Keratinocyte (primary cell): ENCODE data around the gene ZMYM2. TPM values are rescaled to one million over a fixed set of nuclear protein-coding genes. Genes with fewer than 3 reads are reported as not detected.

Experiments
- DNase-seq: peaks from one replicate; pipeline ENCODE4 v3.0.0-alpha.2; 2011; ENCODE audit warnings: low read depth, missing footprints, low spot score
- FAIRE-seq: peaks from 2 replicates; lab custom pipeline; 2011; peaks lifted over from hg19 to GRCh38; lab: Jason Lieb, UNC
- H2AFZ ChIP-seq: 2 replicates; pipeline ENCODE4 v1.6.0; 2012; ENCODE audit warnings: low read length, control low read depth, inconsistent platforms; ENCODE audit not compliant: control insufficient read depth
- H3K27ac ChIP-seq: 2 replicates; pipeline ENCODE4 v1.5.1; 2011; ENCODE audit warnings: low read length; ENCODE audit not compliant: control insufficient read depth, insufficient read depth
- H3K27me3 ChIP-seq: 3 replicates; pipeline ENCODE4 v1.6.0; 2011; ENCODE audit warnings: low read length; ENCODE audit not compliant: control insufficient read depth, insufficient read depth; ENCODE audit errors: extremely low read depth
- H3K36me3 ChIP-seq, 2 experiments: 2 replicates in 1 of 2; 3 replicates in 1 of 2; pipeline ENCODE4 v1.5.1; 2011; ENCODE audit warnings: low read length in 2 of 2, mild to moderate bottlenecking in 1 of 2; ENCODE audit not compliant: control insufficient read depth in 2 of 2, insufficient read depth in 2 of 2; ENCODE audit errors: extremely low read depth in 1 of 2
- H3K4me1 ChIP-seq: 3 replicates; pipeline ENCODE4 v1.5.1; 2011; ENCODE audit warnings: low read length; ENCODE audit not compliant: control insufficient read depth, insufficient read depth; ENCODE audit errors: extremely low read depth
- H3K4me2 ChIP-seq: 3 replicates; pipeline ENCODE4 v1.6.0; 2011; ENCODE audit warnings: low read depth, low read length; ENCODE audit not compliant: control insufficient read depth, insufficient read depth; ENCODE audit errors: extremely low read depth
- H3K4me3 ChIP-seq, 3 experiments: fragments of 200-600 bp in 1 of 3; sonication (generic) in 1 of 3; 2 replicates in 2 of 3; 3 replicates in 1 of 3; pipeline ENCODE4 v1.5.1; 2011 to 2016; ENCODE audit warnings: low read length in 3 of 3, mild to moderate bottlenecking in 3 of 3, control low read depth in 2 of 3, inconsistent platforms in 1 of 3, low read depth in 1 of 3, mixed read lengths in 1 of 3, mixed run types in 1 of 3, moderate library complexity in 1 of 3; ENCODE audit not compliant: control insufficient read depth in 2 of 3, insufficient read depth in 2 of 3; ENCODE audit errors: extremely low read depth in 1 of 3
- H3K79me2 ChIP-seq: 2 replicates; pipeline ENCODE4 v1.6.0; 2012; ENCODE audit warnings: low read length; ENCODE audit not compliant: control insufficient read depth, insufficient read depth
- H3K9ac ChIP-seq: 3 replicates; pipeline ENCODE4 v1.6.0; 2011; ENCODE audit warnings: low read length; ENCODE audit not compliant: control insufficient read depth, insufficient read depth; ENCODE audit errors: extremely low read depth
- H3K9me1 ChIP-seq: 3 replicates; pipeline ENCODE4 v1.6.0; 2011; ENCODE audit warnings: low read length; ENCODE audit not compliant: control insufficient read depth, insufficient read depth; ENCODE audit errors: extremely low read depth
- H3K9me3 ChIP-seq: 2 replicates; pipeline ENCODE4 v1.5.1; 2012; ENCODE audit warnings: low read depth, low read length; ENCODE audit not compliant: control insufficient read depth
- H4K20me1 ChIP-seq: 3 replicates; pipeline ENCODE4 v1.6.0; 2011; ENCODE audit warnings: low read length; ENCODE audit not compliant: control insufficient read depth, insufficient read depth; ENCODE audit errors: extremely low read depth
- EZH2 ChIP-seq: IDR thresholded peaks from one replicate; pipeline ENCODE4 v1.6.1; 2012; ENCODE audit warnings: inconsistent platforms, mild to moderate bottlenecking, low read length, moderate library complexity
- dilution Hi-C: fragments of 300-500 bp; cut with MboI; formaldehyde crosslinking; loops from one replicate; pipeline ENCODE4 v1.7.0; 2020; ENCODE audit warnings: low sequenced_read_pairs; ENCODE audit not compliant: extremely low pct_ligation_motif_present
- polyA plus RNA-seq, 5 experiments: library from polyadenylated mRNA; depleted of rRNA in 3 of 5; stranded (reverse) in 3 of 5; stranded (forward) in 1 of 5; unstranded in 1 of 5; fragments of >200 nt; gene quantifications; 1 replicate in 1 of 5; 2 replicates in 3 of 5; 3 replicates in 1 of 5; pipeline versions ENCODE4 v1.2.1 to v1.2.3, GENCODE V29; 2011 to 2012; ENCODE audit warnings: missing spikeins in 2 of 5, low read depth in 1 of 5, low replicate concordance in 1 of 5
- TF ChIP-seq, protein P1 (sequence below), 3 experiments: IDR thresholded peaks in 1 of 3; conservative IDR thresholded peaks in 1 of 3; optimal IDR thresholded peaks in 1 of 3; 2 replicates in 2 of 3; 3 replicates in 1 of 3; pipeline versions ENCODE3 to v1.5.1; 2011; ENCODE audit warnings: low read length in 3 of 3, mild to moderate bottlenecking in 3 of 3, moderate library complexity in 2 of 3, control low read depth in 1 of 3, inconsistent platforms in 1 of 3; ENCODE audit not compliant: insufficient read depth in 2 of 3; ENCODE audit errors: extremely low read depth in 1 of 3

The ZMYM2 gene
- polyA plus RNA-seq, 1 donor (not counting 4 experiments of a cell fraction or from before 2014, with no cell fraction given), result 51.3 TPM

DNA sequence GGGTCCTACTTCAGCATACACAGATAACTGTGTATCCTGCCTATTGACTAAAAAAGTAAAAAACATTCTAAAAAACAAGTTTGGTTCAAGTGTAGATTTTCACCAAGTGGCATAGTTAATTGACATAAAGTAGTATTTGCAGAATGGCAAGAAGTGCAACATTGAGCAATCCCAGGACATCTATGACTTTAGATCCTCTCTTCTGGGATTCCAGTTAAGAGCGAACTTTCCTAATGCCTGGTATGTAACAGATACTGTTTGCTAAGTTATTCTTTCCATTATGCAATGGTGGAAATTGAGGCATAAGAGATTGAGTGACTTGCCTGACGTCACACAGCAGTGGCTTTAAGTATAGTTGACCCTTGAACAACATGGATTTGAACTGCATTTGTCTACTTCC is 96.1 kb downstream of the ZMYM2 start:
- Histone ChIP-seq H3K79me2 (no peaks in the 10 kb centered on the region), H3K4me2 (no peak overlapping the region), H3K4me1 (no peaks in the 10 kb centered on the region), H3K9ac (no peak overlapping the region), H3K4me3 (no peak overlapping the region), H3K27ac (no peak overlapping the region), H4K20me1 (no peaks in the 10 kb centered on the region), H3K27me3 (no peaks in the 10 kb centered on the region), H2AFZ (no peak overlapping the region), H3K36me3 (peaks cover 11% of the 10 kb centered on the region in 2 experiments), H3K9me3 (no peaks in the 10 kb centered on the region), H3K9me1 (no peaks in the 10 kb centered on the region)
- dilution Hi-C loops, result no loop called here
- no peak for FAIRE-seq
- TF ChIP-seq, protein P1, sequence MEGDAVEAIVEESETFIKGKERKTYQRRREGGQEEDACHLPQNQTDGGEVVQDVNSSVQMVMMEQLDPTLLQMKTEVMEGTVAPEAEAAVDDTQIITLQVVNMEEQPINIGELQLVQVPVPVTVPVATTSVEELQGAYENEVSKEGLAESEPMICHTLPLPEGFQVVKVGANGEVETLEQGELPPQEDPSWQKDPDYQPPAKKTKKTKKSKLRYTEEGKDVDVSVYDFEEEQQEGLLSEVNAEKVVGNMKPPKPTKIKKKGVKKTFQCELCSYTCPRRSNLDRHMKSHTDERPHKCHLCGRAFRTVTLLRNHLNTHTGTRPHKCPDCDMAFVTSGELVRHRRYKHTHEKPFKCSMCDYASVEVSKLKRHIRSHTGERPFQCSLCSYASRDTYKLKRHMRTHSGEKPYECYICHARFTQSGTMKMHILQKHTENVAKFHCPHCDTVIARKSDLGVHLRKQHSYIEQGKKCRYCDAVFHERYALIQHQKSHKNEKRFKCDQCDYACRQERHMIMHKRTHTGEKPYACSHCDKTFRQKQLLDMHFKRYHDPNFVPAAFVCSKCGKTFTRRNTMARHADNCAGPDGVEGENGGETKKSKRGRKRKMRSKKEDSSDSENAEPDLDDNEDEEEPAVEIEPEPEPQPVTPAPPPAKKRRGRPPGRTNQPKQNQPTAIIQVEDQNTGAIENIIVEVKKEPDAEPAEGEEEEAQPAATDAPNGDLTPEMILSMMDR (optimal IDR thresholded peaks at IDR 0.05 in 1 of 3, IDR thresholded peaks at IDR 0.05 in 1 of 3, conservative IDR thresholded peaks at IDR 0.05 in 1 of 3; ENCODE audit: extremely low read depth in 1 of 3, insufficient read depth in 2 of 3, low read length in 3 of 3), result no peak
- no peak for TF ChIP-seq EZH2
- no peak for DNase-seq

DNA sequence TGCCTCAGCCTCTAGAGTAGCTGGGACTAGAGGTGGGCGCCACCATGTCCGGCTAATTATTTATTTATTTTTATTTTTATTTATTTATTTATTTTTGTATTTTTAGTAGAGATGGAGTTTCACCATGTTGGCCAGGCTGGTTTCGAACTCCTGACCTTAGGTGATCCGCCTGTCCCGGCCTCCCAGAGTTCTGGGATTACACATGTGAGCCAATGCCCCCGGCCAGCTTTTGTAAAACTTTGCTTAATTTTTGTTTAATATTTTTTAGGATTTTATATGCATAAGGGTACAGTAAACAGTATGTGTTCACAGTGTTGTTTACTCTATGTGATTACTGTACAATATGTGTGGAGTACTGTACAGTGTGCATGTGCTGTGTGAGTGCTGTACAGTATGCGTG is 98.7 kb downstream of the ZMYM2 start:
- peaks cover 15 to 20% of the 10 kb centered on the region in 2 experiments for H3K36me3 ChIP-seq
- dilution Hi-C loops, result no loop called here
- FAIRE-seq (no peak), DNase-seq (no peak)
- no peaks in the 10 kb centered on the region for H4K20me1 ChIP-seq
- no peak overlapping the region for H3K4me3 ChIP-seq
- no peaks in the 10 kb centered on the region for H3K79me2 ChIP-seq
- H3K4me2 ChIP-seq, result no peak overlapping the region
- no peaks in the 10 kb centered on the region for H3K4me1 ChIP-seq
- H3K9me1 ChIP-seq, result no peaks in the 10 kb centered on the region
- H3K9ac ChIP-seq, result no peak overlapping the region
- H3K27ac ChIP-seq, result no peak overlapping the region
- H3K27me3 ChIP-seq, result no peaks in the 10 kb centered on the region
- no peak for TF ChIP-seq EZH2
- TF ChIP-seq, protein P1 (optimal IDR thresholded peaks at IDR 0.05 in 1 of 3, IDR thresholded peaks at IDR 0.05 in 1 of 3, conservative IDR thresholded peaks at IDR 0.05 in 1 of 3; ENCODE audit: extremely low read depth in 1 of 3, insufficient read depth in 2 of 3, low read length in 3 of 3), result no peak
- H3K9me3 ChIP-seq, result no peaks in the 10 kb centered on the region
- no peak overlapping the region for H2AFZ ChIP-seq
